B cell (primary cell): ENCODE measurements around the gene TENM3. TPM values are rescaled to one million over a fixed set of nuclear protein-coding genes. Genes with fewer than 3 reads are reported as not detected.

Source experiments
- ATAC-seq: fragments of 200-7000 bp; cut with Tn5 transposase; one replicate; pipeline ENCODE4 v1.10.0; 2021; ENCODE audit warnings: low read depth, mild to moderate bottlenecking, moderate number of reproducible peaks, moderate library complexity
- CTCF ChIA-PET: fragments of 350-600 bp; sonication (Branson Sonifier 250); formaldehyde crosslinking; loops from one replicate; lab custom pipeline; 2021; ENCODE audit warnings: antibody characterized with exemption, inconsistent platforms; lab: Charles Lee
- POLR2A ChIA-PET: fragments of 350-600 bp; sonication (Branson Sonifier 250); formaldehyde crosslinking; loops from one replicate; lab custom pipeline; 2021; ENCODE audit warnings: antibody characterized with exemption; lab: Charles Lee
- DNase-seq: peaks from one replicate; pipeline ENCODE4 v3.0.0; 2013
- H2AFZ ChIP-seq: 2 replicates; pipeline ENCODE4 v1.6.1; 2012; ENCODE audit warnings: mild to moderate bottlenecking, low read depth, low read length; ENCODE audit not compliant: insufficient read depth, poor library complexity, severe bottlenecking
- H3K27ac ChIP-seq, 2 donors: 1 replicate in 1 of 2; 2 replicates in 1 of 2; pipeline ENCODE4 v1.5.1; 2012 to 2013; ENCODE audit warnings: low read length in 2 of 2, mild to moderate bottlenecking in 2 of 2, moderate library complexity in 1 of 2
- H3K27me3 ChIP-seq, 4 experiments: fragments of 200-600 bp in 1 of 4; sonication (generic) in 1 of 4; replicated peaks in 1 of 4; 1 replicate in 2 of 4; 2 replicates in 2 of 4; pipeline versions ENCODE4 v1.6.1 to v1.7.0; 2013 to 2016; ENCODE audit warnings: low read length in 3 of 4, mild to moderate bottlenecking in 2 of 4, mixed read lengths in 1 of 4, moderate library complexity in 1 of 4; ENCODE audit not compliant: insufficient read depth in 4 of 4, control insufficient read depth in 3 of 4; ENCODE audit errors: control extremely low read depth in 1 of 4
- H3K36me3 ChIP-seq, 2 experiments: replicated peaks in 1 of 2; 1 replicate in 1 of 2; 2 replicates in 1 of 2; pipeline versions ENCODE4 v1.6.1 to v1.7.1; 2013; ENCODE audit warnings: low read length in 1 of 2; ENCODE audit not compliant: insufficient read depth in 2 of 2, control insufficient read depth in 1 of 2; ENCODE audit errors: control extremely low read depth in 1 of 2, extremely low read depth in 1 of 2
- H3K4me1 ChIP-seq, 2 donors: fragments of 200-600 bp in 1 of 2; sonication (generic) in 1 of 2; 1 replicate in 1 of 2; 2 replicates in 1 of 2; pipeline versions ENCODE4 v1.5.1 to v1.6.1; 2013 to 2017; ENCODE audit warnings: low read length in 2 of 2; ENCODE audit not compliant: control insufficient read depth in 2 of 2, insufficient read depth in 2 of 2
- H3K4me2 ChIP-seq: replicated peaks from 2 replicates; pipeline ENCODE3; 2012; ENCODE audit warnings: mild to moderate bottlenecking, low read depth, low read length; ENCODE audit not compliant: poor library complexity, severe bottlenecking
- H3K4me3 ChIP-seq, 5 experiments: fragments of 200-600 bp in 1 of 5; sonication (generic) in 1 of 5; 1 replicate in 3 of 5; 2 replicates in 2 of 5; pipeline versions ENCODE4 v1.5.1 to v1.7.0; 2011 to 2016; ENCODE audit warnings: low read length in 4 of 5, mild to moderate bottlenecking in 4 of 5, low read depth in 2 of 5, control low read depth in 1 of 5, moderate library complexity in 1 of 5; ENCODE audit not compliant: insufficient read depth in 1 of 5; ENCODE audit errors: control extremely low read depth in 1 of 5, extremely low read depth in 1 of 5
- H3K79me2 ChIP-seq: fragments of 200-600 bp; sonication (generic); one replicate; pipeline ENCODE4 v1.6.0; 2016; ENCODE audit warnings: low read length; ENCODE audit not compliant: control insufficient read depth, insufficient read depth
- H3K9ac ChIP-seq: fragments of 200-600 bp; sonication (generic); 2 replicates; pipeline ENCODE4 v1.6.1; 2017; ENCODE audit warnings: mild to moderate bottlenecking, low read length, moderate library complexity
- H3K9me3 ChIP-seq, 3 donors: one replicate each; pipeline versions ENCODE4 v1.6.1 to v1.7.1; 2013; ENCODE audit warnings: low read length in 2 of 3; ENCODE audit not compliant: control insufficient read depth in 2 of 3, insufficient read depth in 1 of 3; ENCODE audit errors: control extremely low read depth in 1 of 3
- H4K20me1 ChIP-seq: 2 replicates; pipeline ENCODE4 v1.6.0; 2012; ENCODE audit warnings: mild to moderate bottlenecking, low read length; ENCODE audit not compliant: insufficient read depth, control insufficient read depth, poor library complexity, severe bottlenecking
- H3K27ac Mint-ChIP-seq: one replicate; pipeline ENCODE4 v1.8.0; 2021; ENCODE audit warnings: mixed read lengths
- H3K27me3 Mint-ChIP-seq: one replicate; pipeline ENCODE4 v1.8.0; 2021; ENCODE audit warnings: mixed read lengths
- H3K4me1 Mint-ChIP-seq: one replicate; pipeline ENCODE4 v1.8.0; 2021; ENCODE audit warnings: mixed read lengths
- H3K4me3 Mint-ChIP-seq: one replicate; pipeline ENCODE4 v1.8.0; 2021; ENCODE audit warnings: mixed read lengths
- H3K9me3 Mint-ChIP-seq: one replicate; pipeline ENCODE4 v1.8.0; 2022; ENCODE audit warnings: mixed read lengths; ENCODE audit not compliant: insufficient read depth
- CTCF ChIP-seq: fragments of 200-600 bp; IDR thresholded peaks from one replicate; pipeline ENCODE4 v1.8.0; 2022; ENCODE audit warnings: antibody characterized with exemption, mild to moderate bottlenecking
- EZH2 ChIP-seq: IDR thresholded peaks from 2 replicates; pipeline ENCODE4 v1.6.1; 2012; ENCODE audit warnings: borderline replicate concordance, low read depth, mild to moderate bottlenecking, moderate library complexity, low read length; ENCODE audit not compliant: insufficient read depth, poor library complexity, severe bottlenecking
- WGBS: methylation state at CpG from one replicate; pipeline ENCODE4 v1.1.5; 2013; ENCODE audit warnings: missing lambda C conversion rate; ENCODE audit not compliant: insufficient coverage; 5-methylcytosine and 5-hydroxymethylcytosine counted together
- intact Hi-C: fragments of 100-400 bp; cut with micrococcal nuclease; formaldehyde crosslinking; loops from one replicate; pipeline ENCODE4 v1.10.0; 2022
- polyA plus RNA-seq: library from polyadenylated mRNA; depleted of rRNA; stranded (reverse); fragments of >200 nt; gene quantifications from 2 replicates; pipeline ENCODE4 v1.2.3, GENCODE V29; 2012
- total RNA-seq, 2 donors: library from RNA; stranded (reverse); fragments of 120-200 nt in 1 of 2; gene quantifications; 1 replicate in 1 of 2; 2 replicates in 1 of 2; pipeline versions ENCODE4 v1.2.3 to v1.2.4, GENCODE V29; 2013 to 2022

Gene TENM3
- total and polyA plus RNA-seq, 2 donors (not counting 1 experiment from before 2014, with no cell fraction given) = not detected

GRCh38 chr4:182202650-182203049 is 40.6 kb upstream of the TENM3 start:
- Histone ChIP-seq H3K9ac (no peak overlapping the region), H3K79me2 (no peaks in the 10 kb centered on the region), H3K36me3 (no peaks in the 10 kb centered on the region), H3K27ac (no peak overlapping the region), H3K9me3 (peaks cover 0 to 18% (median 0%) of the 10 kb centered on the region in 3 donors), H3K4me1 (no peaks in the 10 kb centered on the region), H2AFZ (no peak overlapping the region), H3K27me3 (no peaks in the 10 kb centered on the region), H3K4me3 (no peak overlapping the region), H4K20me1 (no peaks in the 10 kb centered on the region), H3K4me2 (no peak overlapping the region)
- intact Hi-C loops = no loop called here
- POLR2A ChIA-PET = no interaction called here
- Mint-ChIP-seq H3K9me3 (no peaks in the 10 kb centered on the region), H3K27ac (no peak overlapping the region), H3K27me3 (no peaks in the 10 kb centered on the region), H3K4me3 (no peak overlapping the region), H3K4me1 (no peaks in the 10 kb centered on the region)
- DNase-seq (no peak), ATAC-seq (no peak)
- TF ChIP-seq EZH2 = no peak
- TF ChIP-seq CTCF = no peak
- WGBS = 82% methylated on average over 7 of the region's 8 CpGs
- CTCF ChIA-PET = no interaction called here

DNA sequence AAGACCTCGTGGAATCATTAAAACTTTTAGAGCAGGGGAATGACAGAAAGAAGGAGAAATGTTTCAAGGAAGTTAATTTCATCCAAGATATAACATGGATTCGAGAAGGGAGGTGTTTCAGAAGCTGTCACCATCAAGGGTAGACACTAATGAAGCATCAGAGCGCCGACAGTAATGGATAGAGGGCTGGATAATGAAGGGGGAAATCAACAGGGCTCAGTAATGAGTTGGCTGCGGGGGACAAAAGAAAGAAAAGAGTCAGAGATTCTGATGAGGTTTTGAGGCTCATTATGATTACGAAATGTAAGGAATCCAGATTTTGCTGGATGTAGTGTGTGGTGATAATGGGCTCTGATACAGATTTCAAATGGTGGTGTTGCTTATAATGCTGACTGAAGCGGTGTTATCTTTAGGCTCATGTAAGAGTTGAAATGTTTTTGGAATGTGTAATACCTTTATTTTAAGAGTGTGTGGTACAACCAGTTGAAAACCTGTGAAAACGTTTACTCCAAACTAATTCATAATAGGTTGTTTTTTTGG is 39.3 kb upstream of the TENM3 start:
- CTCF ChIA-PET = no interaction called here
- H2AFZ ChIP-seq = no peak overlapping the region
- no peak overlapping the region for H3K4me3 Mint-ChIP-seq
- no peaks in the 10 kb centered on the region for H3K27me3 Mint-ChIP-seq
- POLR2A ChIA-PET = no interaction called here
- ATAC-seq (no peak), DNase-seq (no peak)
- H3K4me1 Mint-ChIP-seq = no peaks in the 10 kb centered on the region
- H3K9me3 Mint-ChIP-seq = no peaks in the 10 kb centered on the region
- H3K4me3 ChIP-seq = no peak overlapping the region
- H4K20me1 ChIP-seq = no peaks in the 10 kb centered on the region
- no peak overlapping the region for H3K9ac ChIP-seq
- TF ChIP-seq EZH2 (no peak), CTCF (no peak)
- H3K36me3 ChIP-seq = no peaks in the 10 kb centered on the region
- H3K27me3 ChIP-seq = no peaks in the 10 kb centered on the region
- H3K27ac ChIP-seq = no peak overlapping the region
- no peaks in the 10 kb centered on the region for H3K4me1 ChIP-seq
- intact Hi-C loops = no loop called here
- H3K79me2 ChIP-seq = no peaks in the 10 kb centered on the region
- WGBS = 85% methylated on average over 5 of the region's 8 CpGs
- H3K4me2 ChIP-seq = no peak overlapping the region
- H3K9me3 ChIP-seq = peaks cover 0 to 14% (median 0%) of the 10 kb centered on the region in 3 donors
- H3K27ac Mint-ChIP-seq = no peak overlapping the region
